Kidney (tissue), 14 donors: Measurements from ENCODE around the gene ZNF236. TPM values are rescaled to one million over a fixed set of nuclear protein-coding genes. Genes with fewer than 3 reads are reported as not detected.

Experiments used
- DNase-seq, 5 donors: peaks; one replicate each; pipeline ENCODE4 v3.0.0-alpha.2; 2013 to 2020
- FAIRE-seq: peaks from 2 replicates; lab custom pipeline; 2012; peaks lifted over from hg19 to GRCh38; lab: Jason Lieb, UNC
- H3K27ac ChIP-seq, 2 donors: one replicate each; pipeline ENCODE4 v1.7.0; 2013; ENCODE audit warnings: low read depth in 2 of 2, low read length in 2 of 2, inconsistent platforms in 1 of 2
- H3K27me3 ChIP-seq: one replicate; pipeline ENCODE4 v1.7.1; 2013; ENCODE audit warnings: low read length, inconsistent platforms; ENCODE audit not compliant: control insufficient read depth, insufficient read depth
- H3K36me3 ChIP-seq, 3 donors: one replicate each; pipeline versions ENCODE4 v1.7.0 to v1.7.1; 2013; ENCODE audit warnings: low read length in 3 of 3, control low read depth in 1 of 3, inconsistent platforms in 1 of 3; ENCODE audit not compliant: insufficient read depth in 3 of 3, control insufficient read depth in 2 of 3
- H3K4me1 ChIP-seq, 3 donors: one replicate each; pipeline versions ENCODE4 v1.7.0 to v1.7.1; 2013; ENCODE audit warnings: low read length in 3 of 3, inconsistent platforms in 1 of 3, low read depth in 1 of 3; ENCODE audit not compliant: control insufficient read depth in 2 of 3, insufficient read depth in 2 of 3
- H3K4me3 ChIP-seq, 3 donors: one replicate each; pipeline versions ENCODE4 v1.7.0 to v1.8.1; 2013; ENCODE audit warnings: low read length in 3 of 3, control low read depth in 1 of 3, inconsistent platforms in 1 of 3
- H3K9ac ChIP-seq, 3 donors: one replicate each; pipeline versions ENCODE4 v1.7.0 to v1.7.1; 2013; ENCODE audit warnings: low read length in 3 of 3, control low read depth in 1 of 3, inconsistent platforms in 1 of 3
- H3K9me3 ChIP-seq, 3 donors: one replicate each; pipeline versions ENCODE4 v1.7.0 to v1.7.1; 2013; ENCODE audit warnings: low read length in 3 of 3, control low read depth in 1 of 3, inconsistent platforms in 1 of 3; ENCODE audit not compliant: control insufficient read depth in 2 of 3, insufficient read depth in 1 of 3
- intact Hi-C: fragments of 100-400 bp; cut with DNase I; formaldehyde crosslinking; loops from one replicate; pipeline ENCODE4 v1.11.1; 2022
- polyA plus RNA-seq: library from polyadenylated mRNA; stranded (reverse); fragments of 350-450 nt; fragmentation: Illumina TruSeq; extraction: RNeasy Lipid Tissue Mini Kit (QIAGEN cat#74804); gene quantifications from one replicate; pipeline ENCODE4 v1.2.3, GENCODE V29; 2014; ENCODE audit warnings: low read depth, low replicate concordance; ENCODE audit not compliant: insufficient read depth
- total RNA-seq: library from RNA; stranded (reverse); fragmentation: NEBNext Ultra II Directional; extraction: Animal tissue kit (Norgen Biotek cat#: 25700); gene quantifications from one replicate; pipeline ENCODE4 v1.2.1, GENCODE V29; 2021
- TF ChIP-seq, protein P1 (sequence below): IDR thresholded peaks from 3 replicates; pipeline ENCODE4 v1.5.1; 2012; ENCODE audit warnings: mild to moderate bottlenecking, moderate library complexity, borderline replicate concordance; ENCODE audit not compliant: insufficient read depth; ENCODE audit errors: extremely low read depth
- donor health status: control.
- donor health status: control.
- donor health status: control.
- donor health status: control.
- donor health status: control.
- donor health status: DM: yes; HTN: yes; CAD: no.
- donor health status: Normal renal cell carcinoma (clear cell type).

The ZNF236 gene
- total and polyA plus RNA-seq, 2 donors from 2014 or later, result 1.1 to 18.6 TPM

DNA sequence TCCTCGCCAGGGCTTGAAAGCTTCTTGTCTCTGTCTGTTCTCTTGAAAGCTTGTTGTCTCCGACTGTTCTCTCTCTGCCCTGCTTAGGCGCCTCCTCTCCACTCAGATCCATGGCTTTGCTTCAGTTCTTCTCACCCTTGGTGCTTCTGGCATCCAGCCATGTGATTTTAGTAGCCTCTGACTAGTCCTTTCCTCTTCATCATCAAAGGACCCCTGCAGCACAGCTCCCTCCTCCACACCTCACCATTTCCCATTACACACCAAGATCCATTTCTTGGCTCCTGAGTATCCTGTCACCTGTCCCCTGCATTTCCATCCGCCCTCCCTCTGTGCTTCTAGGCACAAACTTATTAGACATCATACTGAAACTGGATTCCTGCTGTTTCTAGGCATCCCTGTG lies 59.4 kb downstream of the ZNF236 start:
- Histone ChIP-seq H3K4me3 (no peak overlapping the region), H3K27me3 (no peaks in the 10 kb centered on the region), H3K9ac (no peak overlapping the region), H3K4me1 (no peaks in the 10 kb centered on the region), H3K27ac (no peak overlapping the region), H3K9me3 (no peaks in the 10 kb centered on the region), H3K36me3 (peaks cover 5 to 37% (median 28%) of the 10 kb centered on the region in 3 donors)
- FAIRE-seq (no peak), DNase-seq (no peak)
- intact Hi-C loops, result no loop called here
- TF ChIP-seq, protein P1, sequence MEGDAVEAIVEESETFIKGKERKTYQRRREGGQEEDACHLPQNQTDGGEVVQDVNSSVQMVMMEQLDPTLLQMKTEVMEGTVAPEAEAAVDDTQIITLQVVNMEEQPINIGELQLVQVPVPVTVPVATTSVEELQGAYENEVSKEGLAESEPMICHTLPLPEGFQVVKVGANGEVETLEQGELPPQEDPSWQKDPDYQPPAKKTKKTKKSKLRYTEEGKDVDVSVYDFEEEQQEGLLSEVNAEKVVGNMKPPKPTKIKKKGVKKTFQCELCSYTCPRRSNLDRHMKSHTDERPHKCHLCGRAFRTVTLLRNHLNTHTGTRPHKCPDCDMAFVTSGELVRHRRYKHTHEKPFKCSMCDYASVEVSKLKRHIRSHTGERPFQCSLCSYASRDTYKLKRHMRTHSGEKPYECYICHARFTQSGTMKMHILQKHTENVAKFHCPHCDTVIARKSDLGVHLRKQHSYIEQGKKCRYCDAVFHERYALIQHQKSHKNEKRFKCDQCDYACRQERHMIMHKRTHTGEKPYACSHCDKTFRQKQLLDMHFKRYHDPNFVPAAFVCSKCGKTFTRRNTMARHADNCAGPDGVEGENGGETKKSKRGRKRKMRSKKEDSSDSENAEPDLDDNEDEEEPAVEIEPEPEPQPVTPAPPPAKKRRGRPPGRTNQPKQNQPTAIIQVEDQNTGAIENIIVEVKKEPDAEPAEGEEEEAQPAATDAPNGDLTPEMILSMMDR, result no peak

DNA sequence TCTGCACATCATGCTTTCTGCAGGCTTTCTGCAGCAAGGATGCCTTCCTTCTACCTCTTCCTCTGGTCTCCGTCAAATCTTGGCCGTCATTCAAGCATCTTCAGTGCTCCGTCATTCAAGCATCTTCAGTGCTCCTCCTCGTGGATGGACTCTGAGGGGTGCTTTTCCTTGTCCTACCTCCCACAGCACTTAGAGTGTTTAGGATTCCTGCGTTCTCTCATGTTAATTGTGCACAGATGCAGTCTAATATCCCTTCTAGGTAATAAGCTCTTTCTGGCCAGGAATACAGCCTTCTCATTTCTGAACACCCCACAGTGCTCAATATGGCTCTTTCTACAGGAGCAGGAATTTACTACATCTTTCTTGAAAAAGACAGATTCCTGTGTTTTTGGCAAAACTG lies 59.8 kb downstream of the ZNF236 start:
- peaks cover 5 to 37% (median 28%) of the 10 kb centered on the region in 3 donors for H3K36me3 ChIP-seq
- intact Hi-C loops, result no loop called here
- no peak for FAIRE-seq

DNA sequence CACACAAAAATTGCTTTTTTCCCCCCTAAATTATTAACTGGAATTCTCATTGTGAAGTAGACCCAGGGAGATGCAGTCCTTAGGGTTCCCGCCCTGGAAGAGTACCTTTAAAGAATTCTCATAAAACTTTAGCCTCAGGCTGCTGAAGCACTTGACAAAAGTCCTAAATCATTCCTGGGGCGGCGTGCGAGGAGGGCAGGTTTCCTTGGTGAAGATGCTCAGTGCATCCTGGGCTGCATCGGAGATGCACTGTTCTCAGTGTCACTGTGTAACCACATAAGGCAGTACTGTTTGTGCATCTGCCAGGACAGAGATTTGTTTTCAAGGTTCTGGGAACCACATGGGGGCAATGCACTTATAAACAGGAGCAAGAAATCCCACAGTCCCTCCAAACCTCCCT lies 62.6 kb downstream of the ZNF236 start:
- Histone ChIP-seq H3K9me3 (no peaks in the 10 kb centered on the region), H3K4me3 (no peak overlapping the region), H3K27me3 (no peaks in the 10 kb centered on the region), H3K4me1 (no peaks in the 10 kb centered on the region), H3K27ac (no peak overlapping the region), H3K9ac (no peak overlapping the region), H3K36me3 (peaks cover 5 to 37% (median 25%) of the 10 kb centered on the region in 3 donors)
- TF ChIP-seq, protein P1, result no peak
- intact Hi-C loops, result no loop called here
- DNase-seq, result peak in 2 of 5 donors; percentile 19 to 22
- no peak for FAIRE-seq

More for the DNA sequence above, 59.8 kb downstream of the ZNF236 start:
- Histone ChIP-seq H3K27ac (no peak overlapping the region), H3K9ac (no peak overlapping the region), H3K4me3 (no peak overlapping the region), H3K4me1 (no peaks in the 10 kb centered on the region), H3K27me3 (no peaks in the 10 kb centered on the region), H3K9me3 (no peaks in the 10 kb centered on the region)
- no peak for DNase-seq
- TF ChIP-seq, protein P1, result no peak

DNA sequence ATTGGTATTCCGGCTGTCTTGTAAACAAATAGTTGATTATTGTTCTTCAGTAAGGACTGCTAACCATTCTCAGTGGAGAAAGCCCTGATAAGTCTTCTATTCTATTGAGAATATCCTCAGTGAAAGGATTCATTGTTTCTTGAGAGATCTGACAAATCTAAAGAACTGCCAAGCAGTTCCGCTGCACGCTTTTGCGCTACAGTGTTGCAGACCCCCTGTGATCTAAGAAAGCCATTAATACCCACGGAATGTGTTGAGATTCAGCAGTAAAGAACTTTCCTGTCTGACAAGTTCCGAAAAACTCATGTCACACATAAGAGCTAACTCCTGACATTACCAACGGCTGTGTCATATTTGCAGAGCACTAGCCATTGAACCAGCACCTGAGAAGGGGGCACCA lies 63.8 kb downstream of the ZNF236 start:
- no peak overlapping the region for H3K9ac ChIP-seq
- DNase-seq (no peak), FAIRE-seq (no peak)
- TF ChIP-seq, protein P1, result no peak
- intact Hi-C loops, result no loop called here
- H3K36me3 ChIP-seq, result peaks cover 5 to 27% (median 19%) of the 10 kb centered on the region in 3 donors
- H3K4me1 ChIP-seq, result no peaks in the 10 kb centered on the region
- H3K27ac ChIP-seq, result no peak overlapping the region
- H3K9me3 ChIP-seq, result no peaks in the 10 kb centered on the region
- no peaks in the 10 kb centered on the region for H3K27me3 ChIP-seq
- no peak overlapping the region for H3K4me3 ChIP-seq
